COLO668 (cell line): ENCODE measurements around the gene GPR65.

Source experiments
- DNase-seq: peaks from one replicate; lab custom pipeline; 2025; ENCODE audit not compliant: unreplicated experiment; lab: John Stamatoyannopoulos, UW

The GPR65 gene

GRCh38 chr14:88005050-88005481 is at the start of gene GPR65:
Gene GPR65, plus strand, starts transcription at chr14:88005135. Its CDS starts 5,713 bp downstream, at chr14:88010848.
- no peak for DNase-seq

GRCh38 chr14:87955501-87955900 is 49.4 kb upstream of the GPR65 start:
- no peak for DNase-seq

GRCh38 chr14:87960013-87960787 is 44.7 kb upstream of the GPR65 start:
- no peak for DNase-seq

GRCh38 chr14:87961246-87961645 is 43.7 kb upstream of the GPR65 start:
- DNase-seq = no peak

- DNase-seq = no peak
These were observed 38.1 kb upstream of the GPR65 start for GRCh38 chr14:87966816-87967215.

- no peak for DNase-seq
These were observed 37.4 kb upstream of the GPR65 start for GRCh38 chr14:87967496-87967895.

GRCh38 chr14:87971010-87971409 is 33.9 kb upstream of the GPR65 start:
- no peak for DNase-seq

GRCh38 chr14:87975636-87976035 is 29.3 kb upstream of the GPR65 start:
- DNase-seq = no peak

GRCh38 chr14:87979689-87980088 is 25.2 kb upstream of the GPR65 start:
- DNase-seq = no peak

- no peak for DNase-seq
These were observed 15.5 kb upstream of the GPR65 start for GRCh38 chr14:87989221-87989955.

GRCh38 chr14:87989956-87990299 is 15.0 kb upstream of the GPR65 start:
- DNase-seq = no peak

- DNase-seq = no peak
These were observed 14.3 kb upstream of the GPR65 start for GRCh38 chr14:87990682-87991081.

GRCh38 chr14:87992346-87992717 is 12.6 kb upstream of the GPR65 start:
- no peak for DNase-seq

- peak; percentile 96 for DNase-seq
These were observed 12.0 kb upstream of the GPR65 start, which contains the start of gene GALC for GRCh38 chr14:87992718-87993628. Gene GALC, minus strand, starts transcription at chr14:87993182. Its CDS starts 18 bp downstream, at chr14:87993164.

- no peak for DNase-seq
These were observed 10.0 kb upstream of the GPR65 start for GRCh38 chr14:87994974-87995373.

- no peak for DNase-seq
These were observed 9.2 kb upstream of the GPR65 start for GRCh38 chr14:87995500-87996290.

GRCh38 chr14:87996291-87996592 is 8.7 kb upstream of the GPR65 start:
- DNase-seq = no peak

- DNase-seq = no peak
These were observed 6.5 kb upstream of the GPR65 start for GRCh38 chr14:87998482-87998881.

GRCh38 chr14:87999277-87999676 is 5.7 kb upstream of the GPR65 start:
- DNase-seq = no peak

- no peak for DNase-seq
These were observed 2.4 kb upstream of the GPR65 start for GRCh38 chr14:88002421-88003075.
